GM12874 (cell line): ENCODE measurements around the gene CCNL2.

Experiments
- CTCF ChIP-seq: IDR thresholded peaks from 2 replicates; pipeline ENCODE4 v1.5.1; 2011; ENCODE audit warnings: low read depth, mild to moderate bottlenecking, control low read depth, low read length, moderate library complexity; ENCODE audit not compliant: insufficient read depth

Gene CCNL2

DNA sequence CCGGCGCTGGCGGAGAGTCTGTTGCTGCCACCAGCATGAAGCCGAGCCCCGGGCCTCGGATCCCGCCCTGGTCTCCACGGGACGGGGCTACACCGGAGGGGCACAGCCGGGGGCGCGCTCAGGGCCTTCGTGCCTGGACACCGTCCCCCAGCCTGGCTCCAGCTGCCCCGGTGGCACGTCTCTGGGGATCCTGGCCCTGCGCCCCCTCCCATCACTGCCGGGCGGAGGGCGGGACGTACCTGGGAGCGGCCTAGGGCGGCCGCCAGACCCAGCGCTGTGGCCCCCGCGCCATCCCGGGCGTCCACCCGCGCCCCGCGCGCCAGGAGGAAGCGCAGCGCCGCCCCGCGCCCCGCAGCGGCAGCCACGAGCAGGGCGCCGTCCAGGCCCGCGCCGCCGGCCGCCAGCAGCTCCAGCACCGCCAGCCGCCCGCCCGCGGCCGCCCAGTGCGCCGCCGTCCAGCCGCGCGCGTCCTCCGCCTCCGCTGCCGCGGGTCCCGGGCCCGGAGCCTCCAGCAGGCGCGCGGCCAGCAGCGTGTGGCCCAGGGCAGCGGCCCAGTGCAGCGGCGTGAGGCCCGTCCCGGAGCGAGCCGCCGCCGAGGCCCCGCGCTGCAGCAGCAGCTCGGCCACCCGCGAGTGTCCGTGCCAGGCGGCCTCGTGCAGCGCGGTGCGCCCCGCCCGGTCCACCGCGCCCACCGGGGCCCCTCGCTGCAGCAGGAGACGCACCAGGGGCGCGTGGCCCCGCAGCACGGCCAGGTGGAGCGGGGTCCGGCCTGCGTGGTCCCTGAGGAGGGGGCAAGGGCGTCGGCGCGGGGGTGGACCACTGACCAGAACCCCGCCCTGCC is 20.9 kb upstream of the CCNL2 start:
- TF ChIP-seq CTCF: no peak

- no peak for TF ChIP-seq CTCF
Measured at GRCh38 chr1:1419363-1419812, 20.3 kb upstream of the CCNL2 start.

DNA sequence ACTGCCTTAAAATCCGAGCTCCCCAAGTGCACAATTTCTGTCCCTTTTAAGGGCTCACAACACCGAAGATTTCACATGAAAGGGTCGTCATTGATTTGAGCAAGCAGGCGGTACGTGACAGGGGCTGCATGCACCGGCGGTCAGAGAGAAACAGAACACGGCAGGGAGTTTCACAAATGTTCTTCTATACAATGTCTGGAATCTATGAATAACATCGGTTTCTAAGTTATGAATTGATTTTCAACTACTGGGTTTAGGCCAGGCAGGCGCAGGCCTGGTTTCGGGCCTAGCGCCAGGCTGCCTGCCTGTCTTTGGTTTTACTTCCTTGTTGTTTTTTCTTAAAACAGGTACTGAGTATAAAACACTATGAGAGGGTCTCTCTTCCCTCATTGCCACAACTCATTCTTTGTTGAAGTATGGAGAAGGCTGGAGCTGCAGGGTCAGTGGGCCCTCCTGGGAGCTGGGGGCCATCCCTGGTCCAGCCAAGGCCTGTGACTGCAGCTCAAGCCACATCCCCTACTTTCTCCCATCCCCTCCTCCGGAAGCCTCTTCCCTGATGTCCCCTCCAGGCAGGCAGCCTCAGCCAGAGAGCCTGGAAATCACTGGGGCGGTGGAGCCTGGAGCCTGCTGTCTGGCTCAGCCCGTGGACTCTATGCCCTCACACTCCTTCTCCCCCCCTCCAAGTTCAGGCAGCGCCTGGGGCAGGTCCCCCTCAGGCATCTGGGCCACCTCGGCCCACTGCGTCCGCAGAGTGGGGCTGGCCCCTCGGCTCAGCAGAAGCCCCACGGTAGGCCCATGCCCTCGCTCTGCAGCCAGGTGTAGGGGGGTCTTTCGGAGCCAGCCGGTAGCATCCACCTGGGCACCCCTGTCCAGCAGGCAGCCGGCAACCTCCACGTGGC is 19.6 kb upstream of the CCNL2 start:
- TF ChIP-seq CTCF: no peak

GRCh38 chr1:1415751-1416150 is 16.6 kb upstream of the CCNL2 start:
- no peak for TF ChIP-seq CTCF

GRCh38 chr1:1411626-1412025 is 12.5 kb upstream of the CCNL2 start:
- no peak for TF ChIP-seq CTCF

DNA sequence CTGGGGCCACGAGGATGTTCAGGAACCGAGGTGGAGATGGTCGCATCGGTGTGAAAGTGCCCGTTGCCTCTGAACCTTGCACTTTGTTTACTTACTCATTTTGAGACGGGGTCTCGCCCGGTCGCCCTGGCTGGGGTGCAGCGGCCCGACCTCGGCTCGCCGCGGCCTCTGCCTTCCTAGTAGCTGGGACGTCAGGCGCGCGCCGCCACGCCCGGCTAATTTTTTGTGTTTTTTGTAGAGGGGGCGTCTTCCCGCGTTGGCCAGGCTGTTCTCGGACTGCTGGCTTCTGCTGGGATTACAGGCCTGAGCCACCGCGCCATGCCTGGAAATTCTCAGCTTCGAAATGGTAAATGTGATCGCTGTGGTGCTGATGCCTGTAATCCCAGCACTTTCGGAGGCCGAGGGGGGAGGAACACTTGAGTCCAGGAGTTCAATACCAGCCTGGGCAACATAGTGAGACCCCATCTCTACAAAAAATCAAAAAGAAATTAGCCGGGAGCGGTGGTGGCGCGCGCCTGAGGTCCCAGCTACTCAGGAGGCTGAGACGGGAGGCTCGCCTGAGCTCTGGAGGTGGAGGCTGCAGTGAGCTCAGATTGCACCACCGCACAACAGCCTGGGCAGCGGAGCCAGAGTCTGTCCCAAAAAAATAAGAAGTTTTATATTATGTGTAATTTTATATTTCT is 8.6 kb upstream of the CCNL2 start:
- no peak for TF ChIP-seq CTCF
